H9 (cell line): ENCODE results near the gene PRELID2. TPM values are rescaled to one million over a fixed set of nuclear protein-coding genes. Genes with fewer than 3 reads are reported as not detected.

ENCODE experiments used
- DNase-seq: peaks from one replicate; pipeline ENCODE4 v3.0.0-alpha.2; 2017
- H2AFZ ChIP-seq: one replicate; pipeline ENCODE4 v1.6.1; 2013; ENCODE audit warnings: mild to moderate bottlenecking, low read length, control low read depth, moderate library complexity
- H2AK5ac ChIP-seq: 2 replicates; pipeline ENCODE4 v1.6.1; 2013; ENCODE audit warnings: low read length, control low read depth, mixed read lengths; ENCODE audit not compliant: insufficient read length
- H2BK120ac ChIP-seq: one replicate; pipeline ENCODE4 v1.6.1; 2013; ENCODE audit warnings: low read depth, mild to moderate bottlenecking, low read length, control low read depth, inconsistent platforms; ENCODE audit not compliant: poor library complexity, severe bottlenecking
- H2BK12ac ChIP-seq: 2 replicates; pipeline ENCODE4 v1.6.1; 2013; ENCODE audit warnings: low read length, control low read depth, mixed read lengths, low read depth; ENCODE audit not compliant: insufficient read length
- H2BK15ac ChIP-seq: 2 replicates; pipeline ENCODE4 v1.6.1; 2013; ENCODE audit warnings: low read depth, low read length, control low read depth
- H2BK20ac ChIP-seq: one replicate; pipeline ENCODE4 v1.6.1; 2013; ENCODE audit warnings: low read depth, mild to moderate bottlenecking, low read length, control low read depth, inconsistent platforms; ENCODE audit not compliant: poor library complexity, severe bottlenecking
- H2BK5ac ChIP-seq: 2 replicates; pipeline ENCODE4 v1.6.1; 2013; ENCODE audit warnings: low read length, control low read depth, mixed read lengths; ENCODE audit not compliant: insufficient read length
- H3K14ac ChIP-seq: 2 replicates; pipeline ENCODE4 v1.6.1; 2013; ENCODE audit warnings: low read length, control low read depth; ENCODE audit not compliant: insufficient read depth
- H3K18ac ChIP-seq: 2 replicates; pipeline ENCODE4 v1.6.1; 2013; ENCODE audit warnings: low read depth, mild to moderate bottlenecking, mixed read lengths, low read length, control low read depth; ENCODE audit not compliant: insufficient read length
- H3K23ac ChIP-seq: 2 replicates; pipeline ENCODE4 v1.6.1; 2013; ENCODE audit warnings: low read length, control low read depth, mixed read lengths, low read depth; ENCODE audit not compliant: insufficient read length
- H3K23me2 ChIP-seq: 2 replicates; pipeline ENCODE4 v1.6.1; 2013; ENCODE audit warnings: low read depth, mild to moderate bottlenecking, mixed read lengths, low read length, control low read depth; ENCODE audit not compliant: insufficient read length, poor library complexity, severe bottlenecking
- H3K27ac ChIP-seq: 2 replicates; pipeline ENCODE4 v1.5.1; 2013; ENCODE audit warnings: low read length, control low read depth, mixed read lengths, low read depth; ENCODE audit not compliant: insufficient read length
- H3K27me3 ChIP-seq: 2 replicates; pipeline ENCODE4 v1.6.1; 2013; ENCODE audit warnings: low read length, control low read depth, inconsistent platforms; ENCODE audit not compliant: insufficient read depth
- H3K4ac ChIP-seq: 2 replicates; pipeline ENCODE4 v1.6.1; 2013; ENCODE audit warnings: low read depth, mild to moderate bottlenecking, control low read depth, inconsistent platforms, low read length, moderate library complexity
- H3K4me1 ChIP-seq: 2 replicates; pipeline ENCODE4 v1.6.1; 2013; ENCODE audit warnings: low read length, control low read depth, inconsistent platforms; ENCODE audit not compliant: insufficient read depth
- H3K4me2 ChIP-seq: 2 replicates; pipeline ENCODE4 v1.6.1; 2013; ENCODE audit warnings: low read length, control low read depth, mixed read lengths; ENCODE audit not compliant: insufficient read length, insufficient read depth
- H3K56ac ChIP-seq: 2 replicates; pipeline ENCODE4 v1.6.1; 2013; ENCODE audit warnings: low read depth, mild to moderate bottlenecking, mixed read lengths, low read length, control low read depth; ENCODE audit not compliant: insufficient read length
- H3K79me1 ChIP-seq: 2 replicates; pipeline ENCODE4 v1.6.1; 2013; ENCODE audit warnings: low read depth, mild to moderate bottlenecking, moderate library complexity, low read length, control low read depth, inconsistent platforms; ENCODE audit not compliant: insufficient read depth, poor library complexity, severe bottlenecking
- H3K79me2 ChIP-seq: 2 replicates; pipeline ENCODE4 v1.6.1; 2013; ENCODE audit warnings: low read length, control low read depth, inconsistent platforms; ENCODE audit not compliant: insufficient read depth
- H3K9ac ChIP-seq: 2 replicates; pipeline ENCODE4 v1.6.1; 2013; ENCODE audit warnings: low read length, control low read depth, mixed read lengths; ENCODE audit not compliant: insufficient read length; ENCODE audit errors: extremely low read depth
- H3K9me3 ChIP-seq: one replicate; pipeline ENCODE4 v1.6.1; 2013; ENCODE audit warnings: low read depth, low read length, inconsistent platforms; ENCODE audit not compliant: control insufficient read depth
- H3T11ph ChIP-seq: one replicate; pipeline ENCODE4 v1.6.1; 2013; ENCODE audit warnings: mild to moderate bottlenecking, low read length, control low read depth, inconsistent platforms
- H4K20me1 ChIP-seq: one replicate; pipeline ENCODE4 v1.6.1; 2013; ENCODE audit not compliant: control insufficient read depth, insufficient read length, insufficient read depth
- H4K5ac ChIP-seq: 2 replicates; pipeline ENCODE4 v1.6.1; 2013; ENCODE audit warnings: low read depth, mild to moderate bottlenecking, mixed read lengths, low read length, control low read depth; ENCODE audit not compliant: insufficient read length
- H4K8ac ChIP-seq: replicated peaks from 2 replicates; pipeline ENCODE4 v1.6.1; 2013; ENCODE audit warnings: low read length, control low read depth, mixed read lengths, low read depth; ENCODE audit not compliant: insufficient read length
- H4K91ac ChIP-seq: 2 replicates; pipeline ENCODE4 v1.6.1; 2013; ENCODE audit warnings: low read depth, mild to moderate bottlenecking, moderate library complexity, mixed read lengths, low read length, control low read depth; ENCODE audit not compliant: insufficient read length
- H3K27ac Mint-ChIP-seq, 3 experiments: 2 replicates in 2 of 3; 3 replicates in 1 of 3; pipeline ENCODE4 v1.8.0; 2020 to 2021; ENCODE audit warnings: mixed read lengths in 3 of 3, mild to moderate bottlenecking in 1 of 3, moderate library complexity in 1 of 3
- H3K27me3 Mint-ChIP-seq: 2 replicates; pipeline ENCODE4 v1.8.0; 2021; ENCODE audit warnings: low read depth, mild to moderate bottlenecking, moderate library complexity, mixed read lengths
- H3K36me3 Mint-ChIP-seq, 3 experiments: 2 replicates in 2 of 3; 3 replicates in 1 of 3; pipeline ENCODE4 v1.8.0; 2020 to 2021; ENCODE audit warnings: low read depth in 3 of 3, mixed read lengths in 3 of 3; ENCODE audit not compliant: insufficient read depth in 1 of 3
- H3K4me1 Mint-ChIP-seq, 2 experiments: 2 replicates each; pipeline ENCODE4 v1.8.0; 2020; ENCODE audit warnings: mixed read lengths in 2 of 2
- H3K4me3 Mint-ChIP-seq, 2 experiments: 2 replicates in 1 of 2; 3 replicates in 1 of 2; pipeline ENCODE4 v1.8.0; 2020 to 2021; ENCODE audit warnings: mild to moderate bottlenecking in 2 of 2, mixed read lengths in 2 of 2, moderate library complexity in 1 of 2
- H3K9me3 Mint-ChIP-seq, 2 experiments: 2 replicates in 1 of 2; 3 replicates in 1 of 2; pipeline ENCODE4 v1.8.0; 2020; ENCODE audit warnings: mild to moderate bottlenecking in 2 of 2, mixed read lengths in 2 of 2, moderate library complexity in 1 of 2
- WGBS: extraction: QIAGEN DNeasy Blood & Tissue Kit; methylation state at CpG from one replicate; pipeline ENCODE4 v1.1.7; 2013; ENCODE audit warnings: missing lambda C conversion rate, low lambda C conversion rate, mixed read lengths; ENCODE audit not compliant: insufficient read length; ENCODE audit errors: extremely low coverage; 5-methylcytosine and 5-hydroxymethylcytosine counted together
- total RNA-seq: library from RNA; stranded (reverse); gene quantifications from 2 replicates; pipeline ENCODE4 v1.2.1, GENCODE V29; 2021
- TF ChIP-seq, protein P1 (sequence below): fragments of 200-600 bp; sonication (generic); conservative IDR thresholded peaks from 3 replicates; pipeline ENCODE4 v1.8.0; 2021; ENCODE audit warnings: antibody characterized with exemption, mild to moderate bottlenecking

The PRELID2 gene
- total RNA-seq, 1 experiment from 2014 or later: 13.2 TPM

- Histone ChIP-seq H3K23ac (no peak overlapping the region), H3K18ac (no peak overlapping the region), H2BK5ac (no peak overlapping the region), H2BK12ac (no peak overlapping the region), H3K14ac (no peak overlapping the region), H3K79me2 (no peaks in the 10 kb centered on the region), H3K56ac (no peak overlapping the region), H4K20me1 (no peaks in the 10 kb centered on the region), H4K91ac (no peak overlapping the region), H4K8ac (no peak overlapping the region), H3K27ac (no peak overlapping the region), H2BK120ac (no peak overlapping the region), H2BK15ac (no peak overlapping the region), H4K5ac (no peak overlapping the region), H3T11ph (no peak overlapping the region), H2AK5ac (no peak overlapping the region), H3K4me1 (peaks cover 5% of the 10 kb centered on the region; the same call in 1 of the 2 replicates), H3K79me1 (no peaks in the 10 kb centered on the region), H2BK20ac (no peak overlapping the region), H2AFZ (no peak overlapping the region), H3K9ac (no peak overlapping the region), H3K9me3 (no peaks in the 10 kb centered on the region), H3K4ac (no peak overlapping the region), H3K27me3 (no peaks in the 10 kb centered on the region), H3K4me2 (no peak overlapping the region), H3K23me2 (peaks cover 4% of the 10 kb centered on the region)
- Mint-ChIP-seq H3K4me3 (no peak overlapping the region), H3K27me3 (peaks cover 3% of the 10 kb centered on the region), H3K4me1 (peaks cover 11 to 13% of the 10 kb centered on the region in 2 experiments), H3K36me3 (no peaks in the 10 kb centered on the region), H3K27ac (no peak overlapping the region), H3K9me3 (no peaks in the 10 kb centered on the region; a peak in 1 of 5 replicates)
- no CpG with 5 or more reads among the region's 3 CpGs for WGBS
- no peak for DNase-seq
- TF ChIP-seq, protein P1, sequence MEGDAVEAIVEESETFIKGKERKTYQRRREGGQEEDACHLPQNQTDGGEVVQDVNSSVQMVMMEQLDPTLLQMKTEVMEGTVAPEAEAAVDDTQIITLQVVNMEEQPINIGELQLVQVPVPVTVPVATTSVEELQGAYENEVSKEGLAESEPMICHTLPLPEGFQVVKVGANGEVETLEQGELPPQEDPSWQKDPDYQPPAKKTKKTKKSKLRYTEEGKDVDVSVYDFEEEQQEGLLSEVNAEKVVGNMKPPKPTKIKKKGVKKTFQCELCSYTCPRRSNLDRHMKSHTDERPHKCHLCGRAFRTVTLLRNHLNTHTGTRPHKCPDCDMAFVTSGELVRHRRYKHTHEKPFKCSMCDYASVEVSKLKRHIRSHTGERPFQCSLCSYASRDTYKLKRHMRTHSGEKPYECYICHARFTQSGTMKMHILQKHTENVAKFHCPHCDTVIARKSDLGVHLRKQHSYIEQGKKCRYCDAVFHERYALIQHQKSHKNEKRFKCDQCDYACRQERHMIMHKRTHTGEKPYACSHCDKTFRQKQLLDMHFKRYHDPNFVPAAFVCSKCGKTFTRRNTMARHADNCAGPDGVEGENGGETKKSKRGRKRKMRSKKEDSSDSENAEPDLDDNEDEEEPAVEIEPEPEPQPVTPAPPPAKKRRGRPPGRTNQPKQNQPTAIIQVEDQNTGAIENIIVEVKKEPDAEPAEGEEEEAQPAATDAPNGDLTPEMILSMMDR: peak; percentile 58
Measured at GRCh38 chr5:145859897-145860296, 24.8 kb upstream of the PRELID2 start.
